Endothelial cell of umbilical vein (primary cell): ENCODE data around the gene LIMA1.

Experiments
- CTCF ChIP-seq, 2 donors: IDR thresholded peaks; 1 replicate in 1 of 2; 2 replicates in 1 of 2; pipeline ENCODE4 v1.5.1; 2011; ENCODE audit warnings: low read length in 2 of 2, mild to moderate bottlenecking in 2 of 2, moderate library complexity in 2 of 2, control low read depth in 1 of 2, inconsistent platforms in 1 of 2, low read depth in 1 of 2; ENCODE audit not compliant: insufficient read depth in 1 of 2; ENCODE audit errors: extremely low read depth in 1 of 2
- MAX ChIP-seq: IDR thresholded peaks from 2 replicates; pipeline ENCODE4 v1.6.1; 2011; ENCODE audit not compliant: insufficient read depth, insufficient read length
- MYC ChIP-seq: IDR thresholded peaks from one replicate; pipeline ENCODE4 v1.6.1; 2011; ENCODE audit warnings: mild to moderate bottlenecking, low read depth, low read length
- POLR2A ChIP-seq: IDR thresholded peaks from 2 replicates; pipeline ENCODE4 v1.6.1; 2012; ENCODE audit warnings: low read depth, mild to moderate bottlenecking, control low read depth, low read length
- POLR2AphosphoS5 ChIP-seq: IDR thresholded peaks from 2 replicates; pipeline ENCODE4 v1.6.1; 2012; ENCODE audit warnings: low read depth, mild to moderate bottlenecking, control low read depth, low read length, moderate library complexity; ENCODE audit not compliant: insufficient read depth

GRCh38 chr12:50162230-50162629, 121.1 kb downstream of the LIMA1 start:
- TF ChIP-seq POLR2A: no peak
- TF ChIP-seq CTCF (IDR thresholded peaks at IDR 0.05; ENCODE audit: extremely low read depth in 1 of 2, insufficient read depth in 1 of 2, low read depth in 1 of 2, low read length in 2 of 2): no peak
- TF ChIP-seq MYC: no peak
- TF ChIP-seq MAX: no peak
- TF ChIP-seq POLR2AphosphoS5: no peak
